HL-60 (cell line): ENCODE measurements around the gene FARP1.

ENCODE experiments used
- DNase-seq, 2 experiments: peaks; one replicate each; pipeline ENCODE4 v3.0.0-alpha.2; 2010 to 2020; ENCODE audit warnings: low read depth in 1 of 2, low spot score in 1 of 2
- H3K27ac ChIP-seq: fragments of 250-450 bp; sonication (Bioruptor Pico); replicated peaks from 2 replicates; pipeline ENCODE4 v1.5.1; 2020; ENCODE audit warnings: mild to moderate bottlenecking, moderate library complexity
- H3K27me3 ChIP-seq: fragments of 250-450 bp; sonication (Bioruptor Pico); 2 replicates; pipeline ENCODE4 v1.5.1; 2021; ENCODE audit warnings: mild to moderate bottlenecking, moderate library complexity; ENCODE audit not compliant: insufficient read depth, poor library complexity, severe bottlenecking
- H3K4me3 ChIP-seq: replicated peaks from 2 replicates; pipeline ENCODE4 v1.5.1; 2011; ENCODE audit warnings: mild to moderate bottlenecking, control low read depth, low read length; ENCODE audit not compliant: insufficient read depth
- GABPA ChIP-seq: IDR thresholded peaks from 2 replicates; pipeline ENCODE4 v1.6.1; 2012; ENCODE audit warnings: low read depth
- POLR2AphosphoS5 ChIP-seq: IDR thresholded peaks from 2 replicates; pipeline ENCODE4 v1.6.1; 2012; ENCODE audit warnings: low read depth
- SPI1 ChIP-seq: IDR thresholded peaks from 2 replicates; pipeline ENCODE4 v1.6.1; 2012; ENCODE audit warnings: low read depth, mild to moderate bottlenecking, borderline replicate concordance
- TF ChIP-seq, protein P1 (sequence below): IDR thresholded peaks from one replicate; pipeline ENCODE4 v1.5.1; 2011; ENCODE audit warnings: low read length, control low read depth, inconsistent platforms; ENCODE audit not compliant: insufficient read depth
- TF ChIP-seq, protein P2 (sequence below): IDR thresholded peaks from 2 replicates; pipeline ENCODE4 v1.6.1; 2012; ENCODE audit warnings: low read depth; ENCODE audit not compliant: insufficient replicate concordance

FARP1 gene

DNA sequence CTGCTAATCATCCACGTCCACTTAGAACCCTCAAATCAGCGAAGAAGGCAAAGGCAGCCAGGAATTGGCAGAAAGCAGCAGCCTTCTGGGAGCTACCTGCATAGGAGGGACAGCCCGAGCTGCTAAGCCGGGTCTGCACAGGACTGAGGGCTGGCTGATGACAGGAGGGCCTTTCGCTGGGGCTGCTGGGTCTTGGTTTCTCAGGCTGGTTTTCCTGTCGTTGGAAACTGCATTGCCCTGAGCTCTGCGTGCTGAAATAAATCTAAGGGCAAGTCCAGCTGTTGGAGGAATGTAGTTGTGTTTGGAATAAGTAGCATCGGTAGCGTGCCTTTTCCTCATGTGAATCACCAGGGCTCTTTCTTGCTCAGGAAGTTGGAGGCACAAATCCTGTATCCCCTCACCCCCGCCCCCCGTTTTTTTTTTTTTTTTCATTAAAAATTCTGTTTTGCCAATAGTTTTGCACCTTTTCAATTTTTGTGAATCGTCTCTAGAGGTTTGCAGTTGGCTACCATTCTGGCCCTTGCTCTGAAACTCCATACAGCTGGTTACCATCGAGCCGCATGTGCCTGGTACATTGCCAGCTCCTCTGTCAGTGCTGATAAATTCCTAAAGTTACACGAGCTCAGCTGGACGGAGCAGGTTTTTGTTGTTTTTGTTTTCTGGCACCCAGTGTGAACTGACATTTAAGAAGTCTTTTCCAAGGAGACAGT lies 228.1 kb downstream of the FARP1 start:
- Histone ChIP-seq H3K27ac (no peak overlapping the region), H3K4me3 (no peak overlapping the region), H3K27me3 (no peaks in the 10 kb centered on the region)
- no peak for DNase-seq
- TF ChIP-seq, protein P1, sequence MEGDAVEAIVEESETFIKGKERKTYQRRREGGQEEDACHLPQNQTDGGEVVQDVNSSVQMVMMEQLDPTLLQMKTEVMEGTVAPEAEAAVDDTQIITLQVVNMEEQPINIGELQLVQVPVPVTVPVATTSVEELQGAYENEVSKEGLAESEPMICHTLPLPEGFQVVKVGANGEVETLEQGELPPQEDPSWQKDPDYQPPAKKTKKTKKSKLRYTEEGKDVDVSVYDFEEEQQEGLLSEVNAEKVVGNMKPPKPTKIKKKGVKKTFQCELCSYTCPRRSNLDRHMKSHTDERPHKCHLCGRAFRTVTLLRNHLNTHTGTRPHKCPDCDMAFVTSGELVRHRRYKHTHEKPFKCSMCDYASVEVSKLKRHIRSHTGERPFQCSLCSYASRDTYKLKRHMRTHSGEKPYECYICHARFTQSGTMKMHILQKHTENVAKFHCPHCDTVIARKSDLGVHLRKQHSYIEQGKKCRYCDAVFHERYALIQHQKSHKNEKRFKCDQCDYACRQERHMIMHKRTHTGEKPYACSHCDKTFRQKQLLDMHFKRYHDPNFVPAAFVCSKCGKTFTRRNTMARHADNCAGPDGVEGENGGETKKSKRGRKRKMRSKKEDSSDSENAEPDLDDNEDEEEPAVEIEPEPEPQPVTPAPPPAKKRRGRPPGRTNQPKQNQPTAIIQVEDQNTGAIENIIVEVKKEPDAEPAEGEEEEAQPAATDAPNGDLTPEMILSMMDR, result no peak
- TF ChIP-seq GABPA (no peak), POLR2AphosphoS5 (no peak), SPI1 (no peak)
- TF ChIP-seq, protein P2, sequence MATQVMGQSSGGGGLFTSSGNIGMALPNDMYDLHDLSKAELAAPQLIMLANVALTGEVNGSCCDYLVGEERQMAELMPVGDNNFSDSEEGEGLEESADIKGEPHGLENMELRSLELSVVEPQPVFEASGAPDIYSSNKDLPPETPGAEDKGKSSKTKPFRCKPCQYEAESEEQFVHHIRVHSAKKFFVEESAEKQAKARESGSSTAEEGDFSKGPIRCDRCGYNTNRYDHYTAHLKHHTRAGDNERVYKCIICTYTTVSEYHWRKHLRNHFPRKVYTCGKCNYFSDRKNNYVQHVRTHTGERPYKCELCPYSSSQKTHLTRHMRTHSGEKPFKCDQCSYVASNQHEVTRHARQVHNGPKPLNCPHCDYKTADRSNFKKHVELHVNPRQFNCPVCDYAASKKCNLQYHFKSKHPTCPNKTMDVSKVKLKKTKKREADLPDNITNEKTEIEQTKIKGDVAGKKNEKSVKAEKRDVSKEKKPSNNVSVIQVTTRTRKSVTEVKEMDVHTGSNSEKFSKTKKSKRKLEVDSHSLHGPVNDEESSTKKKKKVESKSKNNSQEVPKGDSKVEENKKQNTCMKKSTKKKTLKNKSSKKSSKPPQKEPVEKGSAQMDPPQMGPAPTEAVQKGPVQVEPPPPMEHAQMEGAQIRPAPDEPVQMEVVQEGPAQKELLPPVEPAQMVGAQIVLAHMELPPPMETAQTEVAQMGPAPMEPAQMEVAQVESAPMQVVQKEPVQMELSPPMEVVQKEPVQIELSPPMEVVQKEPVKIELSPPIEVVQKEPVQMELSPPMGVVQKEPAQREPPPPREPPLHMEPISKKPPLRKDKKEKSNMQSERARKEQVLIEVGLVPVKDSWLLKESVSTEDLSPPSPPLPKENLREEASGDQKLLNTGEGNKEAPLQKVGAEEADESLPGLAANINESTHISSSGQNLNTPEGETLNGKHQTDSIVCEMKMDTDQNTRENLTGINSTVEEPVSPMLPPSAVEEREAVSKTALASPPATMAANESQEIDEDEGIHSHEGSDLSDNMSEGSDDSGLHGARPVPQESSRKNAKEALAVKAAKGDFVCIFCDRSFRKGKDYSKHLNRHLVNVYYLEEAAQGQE, result no peak

DNA sequence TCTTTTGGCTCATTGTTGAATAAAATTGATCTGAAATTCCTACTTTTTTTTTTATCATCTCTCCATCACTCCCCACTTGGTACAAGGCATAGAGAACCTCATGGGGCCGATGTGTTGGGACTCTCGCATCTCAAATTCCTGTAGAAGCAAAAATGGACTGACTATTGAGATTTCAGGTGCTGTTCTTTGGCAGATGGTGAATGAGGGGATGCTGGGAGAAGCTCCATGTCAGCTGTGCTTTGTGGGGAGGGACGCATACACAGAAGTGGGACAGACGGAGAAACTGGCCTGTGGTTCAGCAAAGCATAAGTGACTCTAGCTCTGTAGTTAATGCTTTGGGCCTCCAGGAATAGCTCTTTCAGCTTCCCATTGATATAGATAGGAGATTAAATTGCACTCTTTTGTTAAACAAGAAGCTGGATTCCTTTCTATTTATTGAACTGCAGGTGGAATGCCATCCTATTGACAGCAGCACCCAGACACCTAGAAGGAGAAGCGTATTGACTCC lies 228.7 kb downstream of the FARP1 start:
- no peak for DNase-seq
- Histone ChIP-seq H3K27ac (no peak overlapping the region), H3K4me3 (no peak overlapping the region), H3K27me3 (no peaks in the 10 kb centered on the region)
- TF ChIP-seq, protein P2, result no peak
- TF ChIP-seq SPI1 (no peak), GABPA (no peak), POLR2AphosphoS5 (no peak)
- TF ChIP-seq, protein P1, result no peak

DNA sequence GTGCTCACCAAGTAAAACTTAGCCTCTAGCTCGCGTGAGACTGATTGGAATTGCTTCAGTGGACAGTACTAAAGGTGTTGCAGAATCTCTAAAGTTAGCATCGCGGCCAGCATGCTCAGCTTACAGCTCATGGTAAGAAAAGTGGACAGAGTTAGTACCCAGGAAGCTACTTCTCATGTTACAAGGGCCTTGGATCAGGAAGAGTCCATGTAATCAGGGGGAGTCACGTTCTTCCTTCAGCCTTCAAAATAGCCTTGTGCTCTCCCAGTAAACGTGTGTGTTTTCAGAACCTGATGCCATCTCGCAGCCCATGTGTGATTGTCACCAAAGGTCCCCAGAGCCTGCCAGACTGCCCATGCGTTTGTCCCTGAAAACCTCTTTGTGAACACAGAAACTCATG lies 230.0 kb downstream of the FARP1 start:
- H3K27me3 ChIP-seq, result no peaks in the 10 kb centered on the region
- DNase-seq, result no peak
- TF ChIP-seq, protein P2, result no peak
- TF ChIP-seq GABPA (no peak), SPI1 (no peak), POLR2AphosphoS5 (no peak)
- TF ChIP-seq, protein P1, result no peak
- H3K27ac ChIP-seq, result no peak overlapping the region
- H3K4me3 ChIP-seq, result no peak overlapping the region
